ENCODE measurements around the gene NAA35.

NAA35 gene

DNA sequence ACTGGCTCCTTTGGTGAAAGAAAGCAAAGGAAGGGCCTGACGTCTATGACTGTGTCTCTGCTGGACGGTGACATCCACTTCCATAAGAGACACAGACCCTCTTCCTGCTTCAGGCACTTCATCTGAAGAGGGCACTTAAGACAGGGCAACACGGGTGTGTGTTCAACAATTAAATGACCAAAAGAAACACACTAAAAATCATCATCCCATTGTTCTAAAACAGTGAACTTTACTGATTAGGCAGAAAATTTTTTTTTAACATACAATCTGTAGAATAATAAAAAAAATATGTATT is 99.9 kb downstream of the NAA35 start:
- no peaks in the 10 kb centered on the region for H3K27me3 ChIP-seq (ENCODE audit: control insufficient read depth, insufficient read depth, low read length)
- H3K4me1 ChIP-seq, result no peaks in the 10 kb centered on the region
- no peaks in the 10 kb centered on the region for H3K79me2 ChIP-seq
- no peak overlapping the region for H3K9ac ChIP-seq
- no peak overlapping the region for H3K4me3 ChIP-seq (ENCODE audit: low read depth, low read length)
- no peak overlapping the region for H3K4me2 ChIP-seq (ENCODE audit: low read length)
- H3K36me3 ChIP-seq (ENCODE audit: control insufficient read depth, insufficient read depth, low read length), result no peaks in the 10 kb centered on the region
- H3K27ac ChIP-seq, result no peak overlapping the region
- TF ChIP-seq CTCF (IDR thresholded peaks at IDR 0.05), result no peak
- no peaks in the 10 kb centered on the region for H3K9me3 ChIP-seq (ENCODE audit: control insufficient read depth, low read length)
- H2AFZ ChIP-seq, result no peak overlapping the region

- Histone ChIP-seq H3K27ac (no peak overlapping the region), H3K4me3 (ENCODE audit: low read depth, low read length) (no peak overlapping the region), H3K36me3 (ENCODE audit: control insufficient read depth, insufficient read depth, low read length) (no peaks in the 10 kb centered on the region), H3K4me1 (peaks cover 2% of the 10 kb centered on the region), H3K4me2 (ENCODE audit: low read length) (no peak overlapping the region), H3K9me3 (ENCODE audit: control insufficient read depth, low read length) (no peaks in the 10 kb centered on the region), H3K27me3 (ENCODE audit: control insufficient read depth, insufficient read depth, low read length) (no peaks in the 10 kb centered on the region), H2AFZ (no peak overlapping the region), H3K79me2 (no peaks in the 10 kb centered on the region), H3K9ac (no peak overlapping the region)
- TF ChIP-seq CTCF (IDR thresholded peaks at IDR 0.05), result no peak
Measured at GRCh38 chr9:86041311-86041741, 100.4 kb downstream of the NAA35 start.

DNA sequence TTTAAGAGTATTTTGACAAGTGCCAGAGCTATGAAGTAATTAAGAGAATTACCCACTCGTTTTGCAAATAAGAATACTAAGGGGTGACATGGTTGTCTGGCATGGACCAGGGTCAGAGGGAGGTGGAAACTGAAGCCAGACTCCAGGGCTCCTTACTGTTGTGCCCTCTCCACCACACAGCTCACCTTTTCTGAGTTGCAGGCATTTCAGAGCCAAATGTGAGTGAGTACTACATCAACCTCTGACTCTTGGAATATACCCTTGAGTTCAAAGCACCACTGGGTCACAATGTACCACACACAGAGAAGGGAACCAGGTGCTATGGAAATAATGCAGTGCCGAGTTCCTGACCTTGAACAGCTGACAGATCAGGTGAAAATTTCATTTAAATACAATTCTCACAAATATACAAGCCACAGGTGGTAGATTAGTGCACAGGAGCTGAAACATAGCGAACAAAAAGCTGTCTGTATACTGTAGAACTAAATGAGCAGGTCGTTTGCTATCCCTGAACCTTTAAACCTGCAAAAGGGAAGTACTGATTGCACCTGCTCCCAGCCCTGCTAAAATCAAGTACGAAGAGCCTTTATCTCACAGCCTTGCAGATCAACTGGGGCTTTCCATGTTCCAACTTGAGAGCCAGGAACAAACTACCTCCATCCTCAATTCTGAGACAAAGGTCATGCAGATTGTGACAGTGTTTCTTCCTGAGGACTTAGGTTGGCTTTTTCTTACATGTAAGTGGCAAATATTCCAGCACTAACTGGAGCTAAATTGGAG is 101.4 kb downstream of the NAA35 start:
- no peaks in the 10 kb centered on the region for H3K36me3 ChIP-seq (ENCODE audit: control insufficient read depth, insufficient read depth, low read length)
- no peak overlapping the region for H2AFZ ChIP-seq
- peaks cover 2% of the 10 kb centered on the region for H3K4me1 ChIP-seq
- no peak overlapping the region for H3K4me2 ChIP-seq (ENCODE audit: low read length)
- no peak for TF ChIP-seq CTCF (IDR thresholded peaks at IDR 0.05)
- H3K4me3 ChIP-seq (ENCODE audit: low read depth, low read length), result no peak overlapping the region
- H3K9ac ChIP-seq, result no peak overlapping the region
- no peak overlapping the region for H3K27ac ChIP-seq
- H3K27me3 ChIP-seq (ENCODE audit: control insufficient read depth, insufficient read depth, low read length), result no peaks in the 10 kb centered on the region
- H3K9me3 ChIP-seq (ENCODE audit: control insufficient read depth, low read length), result no peaks in the 10 kb centered on the region
- H3K79me2 ChIP-seq, result no peaks in the 10 kb centered on the region

DNA sequence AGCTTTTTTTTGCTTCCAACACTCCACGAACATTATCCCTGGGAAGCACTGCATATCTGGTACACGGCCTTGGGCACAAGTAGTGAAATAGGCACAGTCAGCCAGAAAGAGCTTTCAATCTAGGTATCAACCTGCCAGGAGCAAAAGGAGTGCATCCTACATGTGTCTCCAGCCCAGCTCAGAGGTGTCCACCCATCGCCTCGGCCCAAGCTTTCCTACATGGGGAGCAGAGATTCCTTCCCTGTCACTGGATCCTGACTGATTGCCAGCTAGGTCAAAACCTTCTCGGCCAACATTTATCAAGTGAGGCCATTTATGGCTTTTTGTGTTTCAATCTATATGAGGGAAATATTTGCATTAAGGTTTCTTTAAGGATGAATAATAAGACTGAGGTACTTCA is 102.6 kb downstream of the NAA35 start:
- Histone ChIP-seq H3K27me3 (ENCODE audit: control insufficient read depth, insufficient read depth, low read length) (no peaks in the 10 kb centered on the region), H3K4me3 (ENCODE audit: low read depth, low read length) (no peak overlapping the region), H3K9me3 (ENCODE audit: control insufficient read depth, low read length) (no peaks in the 10 kb centered on the region), H3K79me2 (no peaks in the 10 kb centered on the region), H3K4me2 (ENCODE audit: low read length) (no peak overlapping the region), H3K36me3 (ENCODE audit: control insufficient read depth, insufficient read depth, low read length) (no peaks in the 10 kb centered on the region), H3K4me1 (peaks cover 2% of the 10 kb centered on the region), H3K27ac (no peak overlapping the region), H2AFZ (no peak overlapping the region), H3K9ac (no peak overlapping the region)
- no peak for TF ChIP-seq CTCF (IDR thresholded peaks at IDR 0.05)

- Histone ChIP-seq H3K4me3 (ENCODE audit: low read depth, low read length) (no peak overlapping the region), H3K27me3 (ENCODE audit: control insufficient read depth, insufficient read depth, low read length) (no peaks in the 10 kb centered on the region), H3K36me3 (ENCODE audit: control insufficient read depth, insufficient read depth, low read length) (no peaks in the 10 kb centered on the region), H3K4me1 (peaks cover 2% of the 10 kb centered on the region), H3K27ac (no peak overlapping the region), H2AFZ (no peak overlapping the region), H3K9me3 (ENCODE audit: control insufficient read depth, low read length) (no peaks in the 10 kb centered on the region), H3K9ac (no peak overlapping the region), H3K4me2 (ENCODE audit: low read length) (no peak overlapping the region), H3K79me2 (no peaks in the 10 kb centered on the region)
- TF ChIP-seq CTCF (IDR thresholded peaks at IDR 0.05), result no peak
Measured at GRCh38 chr9:86043999-86044398, 103.1 kb downstream of the NAA35 start.
